ENCODE data around the gene MARCHF5. TPM values are rescaled to one million over a fixed set of nuclear protein-coding genes. Genes with fewer than 3 reads are reported as not detected.

Gene MARCHF5
- total RNA-seq, 4 donors from 2014 or later, result 24.2 to 29.8 (median 27.7) TPM

DNA sequence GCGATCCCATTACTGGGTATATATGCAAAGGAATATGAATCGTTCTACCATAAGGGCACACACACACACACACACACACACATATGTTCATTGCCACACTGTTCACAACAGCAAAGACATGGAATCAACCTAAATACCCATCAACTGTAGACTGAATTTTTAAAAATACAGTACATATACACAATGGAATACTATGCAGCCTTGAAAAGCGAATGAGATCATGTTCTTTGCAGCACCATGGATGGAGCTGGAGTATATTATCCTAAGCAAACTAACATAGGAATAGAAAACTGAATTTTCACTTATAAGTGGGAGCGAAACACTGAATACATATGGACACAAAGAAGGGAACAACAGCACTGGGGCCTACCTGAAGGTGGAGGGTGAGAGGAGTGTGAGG, 72.5 kb downstream of the MARCHF5 start:
- no peaks in the 10 kb centered on the region for H3K9me3 ChIP-seq
- H3K27me3 ChIP-seq, result no peaks in the 10 kb centered on the region
- TF ChIP-seq, protein P1, sequence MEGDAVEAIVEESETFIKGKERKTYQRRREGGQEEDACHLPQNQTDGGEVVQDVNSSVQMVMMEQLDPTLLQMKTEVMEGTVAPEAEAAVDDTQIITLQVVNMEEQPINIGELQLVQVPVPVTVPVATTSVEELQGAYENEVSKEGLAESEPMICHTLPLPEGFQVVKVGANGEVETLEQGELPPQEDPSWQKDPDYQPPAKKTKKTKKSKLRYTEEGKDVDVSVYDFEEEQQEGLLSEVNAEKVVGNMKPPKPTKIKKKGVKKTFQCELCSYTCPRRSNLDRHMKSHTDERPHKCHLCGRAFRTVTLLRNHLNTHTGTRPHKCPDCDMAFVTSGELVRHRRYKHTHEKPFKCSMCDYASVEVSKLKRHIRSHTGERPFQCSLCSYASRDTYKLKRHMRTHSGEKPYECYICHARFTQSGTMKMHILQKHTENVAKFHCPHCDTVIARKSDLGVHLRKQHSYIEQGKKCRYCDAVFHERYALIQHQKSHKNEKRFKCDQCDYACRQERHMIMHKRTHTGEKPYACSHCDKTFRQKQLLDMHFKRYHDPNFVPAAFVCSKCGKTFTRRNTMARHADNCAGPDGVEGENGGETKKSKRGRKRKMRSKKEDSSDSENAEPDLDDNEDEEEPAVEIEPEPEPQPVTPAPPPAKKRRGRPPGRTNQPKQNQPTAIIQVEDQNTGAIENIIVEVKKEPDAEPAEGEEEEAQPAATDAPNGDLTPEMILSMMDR (IDR thresholded peaks at IDR 0.05), result no peak
- TF ChIP-seq POLR2A (IDR thresholded peaks at IDR 0.05), result no peak
- no peaks in the 10 kb centered on the region for H3K4me1 ChIP-seq
- no peak overlapping the region for H3K27ac ChIP-seq
- H3K36me3 ChIP-seq, result no peaks in the 10 kb centered on the region
- DNase-seq, result no peak
- 92 to 98% methylated on average over 4 of the region's 4 CpGs for WGBS, 2 donors
- intact Hi-C loops (cut with DNase I), result no loop called here
- H3K4me3 ChIP-seq (replicated peaks in 1 of 3), result no peak overlapping the region

DNA sequence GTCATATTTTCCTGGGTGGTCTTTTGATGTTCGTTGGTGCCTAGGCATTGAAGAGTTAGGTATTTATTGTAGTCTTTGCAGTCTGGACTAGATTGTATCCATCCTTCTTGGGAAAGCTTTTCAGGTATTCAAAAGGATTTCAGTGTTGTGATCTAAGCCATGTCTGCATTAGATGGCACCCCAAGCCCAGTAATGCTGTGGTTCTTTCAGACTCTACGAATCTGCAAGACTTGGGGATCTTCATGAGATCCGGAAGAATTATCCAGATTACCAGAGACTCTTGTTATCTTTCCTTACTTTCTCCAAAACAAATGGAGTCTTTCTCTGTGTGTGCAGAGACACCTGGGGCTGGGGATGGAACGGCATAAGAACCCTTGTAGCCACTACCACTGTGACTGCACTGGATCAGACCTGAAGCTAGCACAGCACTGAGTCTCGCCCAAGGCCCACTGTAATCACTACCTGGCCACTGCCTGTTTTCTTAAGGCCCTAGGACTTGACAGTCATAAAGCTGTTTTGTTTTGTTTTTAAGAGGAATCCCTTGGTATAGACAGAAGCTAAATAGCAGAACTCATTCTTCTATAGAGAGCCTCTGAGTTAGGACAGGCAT, 75.5 kb downstream of the MARCHF5 start:
- TF ChIP-seq, protein P1 (IDR thresholded peaks at IDR 0.05), result no peak
- no peak for TF ChIP-seq POLR2A (IDR thresholded peaks at IDR 0.05)
- WGBS, 2 donors, result 80 to 84% methylated on average over 5 of the region's 5 CpGs
- no peak overlapping the region for H3K27ac ChIP-seq
- intact Hi-C loops (cut with DNase I), result no loop called here
- DNase-seq, result no peak
- no peaks in the 10 kb centered on the region for H3K9me3 ChIP-seq
- no peaks in the 10 kb centered on the region for H3K27me3 ChIP-seq
- H3K4me1 ChIP-seq, result no peaks in the 10 kb centered on the region
- no peaks in the 10 kb centered on the region for H3K36me3 ChIP-seq
- no peak overlapping the region for H3K4me3 ChIP-seq (replicated peaks in 1 of 3)

DNA sequence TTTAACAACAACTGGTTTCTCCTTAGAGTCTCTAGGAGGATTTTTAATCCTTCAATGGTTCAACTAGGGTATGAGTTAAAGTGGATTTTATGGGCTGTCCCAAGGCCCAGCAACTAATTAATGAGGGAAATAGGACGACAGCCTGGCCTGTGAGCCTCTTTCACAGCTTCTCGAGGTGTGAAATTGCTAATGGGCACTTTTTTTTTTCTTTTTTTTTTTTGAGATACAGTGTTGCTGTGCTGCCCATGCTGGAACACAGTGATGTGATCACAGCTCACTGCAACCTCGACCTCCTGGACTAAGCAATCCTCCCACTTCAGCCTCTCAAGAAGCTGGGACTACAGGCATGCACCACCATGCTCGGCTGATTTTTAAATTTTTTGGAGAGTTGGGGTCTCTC, 87.0 kb downstream of the MARCHF5 start:
- TF ChIP-seq, protein P1 (IDR thresholded peaks at IDR 0.05), result no peak
- no peak for TF ChIP-seq POLR2A (IDR thresholded peaks at IDR 0.05)
- no peak for DNase-seq
- Histone ChIP-seq H3K9me3 (no peaks in the 10 kb centered on the region), H3K36me3 (no peaks in the 10 kb centered on the region), H3K27ac (no peak overlapping the region), H3K4me3 (replicated peaks in 1 of 3) (no peak overlapping the region), H3K27me3 (no peaks in the 10 kb centered on the region), H3K4me1 (no peaks in the 10 kb centered on the region)
- intact Hi-C loops (cut with DNase I), result no loop called here
- 64 to 68% methylated on average over 4 of the region's 4 CpGs for WGBS, 2 donors

DNA sequence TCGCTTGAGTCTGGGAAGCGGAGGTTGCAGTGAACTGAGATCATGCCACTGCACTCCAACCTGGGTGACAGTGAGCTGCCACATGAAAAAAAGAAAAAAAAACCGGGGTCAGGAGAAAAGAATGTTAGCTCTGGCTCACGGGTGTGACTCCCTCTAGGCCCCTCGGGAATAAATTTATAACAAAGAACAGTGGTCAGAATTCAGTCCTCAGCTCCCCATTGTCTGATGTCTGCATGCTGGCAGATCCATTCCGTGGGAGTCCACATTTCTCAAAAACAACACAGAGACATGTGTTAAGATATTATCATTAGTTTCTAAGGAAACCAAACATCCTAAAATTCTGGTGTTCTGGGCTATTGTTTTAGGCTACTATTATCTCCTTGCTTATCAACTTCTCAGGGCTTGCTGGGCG, 90.6 kb downstream of the MARCHF5 start:
- Histone ChIP-seq H3K27ac (no peak overlapping the region), H3K27me3 (no peaks in the 10 kb centered on the region), H3K36me3 (no peaks in the 10 kb centered on the region), H3K4me1 (no peaks in the 10 kb centered on the region), H3K9me3 (no peaks in the 10 kb centered on the region), H3K4me3 (replicated peaks in 1 of 3) (no peak overlapping the region)
- DNase-seq, result no peak
- intact Hi-C loops (cut with DNase I), result no loop called here
- TF ChIP-seq, protein P1 (IDR thresholded peaks at IDR 0.05), result no peak
- TF ChIP-seq POLR2A (IDR thresholded peaks at IDR 0.05), result no peak
- 56 to 58% methylated on average over 7 of the region's 7 CpGs for WGBS, 2 donors

DNA sequence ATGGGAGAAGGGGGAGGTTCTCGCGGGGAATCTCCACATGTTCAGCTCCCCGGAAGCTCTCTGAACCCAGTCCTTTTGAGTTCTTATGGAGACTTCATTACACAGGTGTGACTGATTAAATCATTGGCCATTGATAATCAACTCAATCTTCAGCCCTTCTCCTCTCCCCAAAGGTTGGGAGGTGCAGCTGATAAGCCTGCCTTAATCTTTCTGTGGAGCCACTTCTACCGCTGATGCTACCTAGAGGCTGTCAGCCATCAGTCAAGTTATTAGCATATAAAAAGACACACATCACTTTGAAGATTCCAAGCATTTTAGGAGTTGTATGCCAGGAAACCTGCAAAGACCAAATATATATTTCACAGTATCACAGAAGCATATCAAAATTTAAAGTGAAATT, 91.7 kb downstream of the MARCHF5 start:
- Histone ChIP-seq H3K4me3 (replicated peaks in 1 of 3) (no peak overlapping the region), H3K9me3 (no peaks in the 10 kb centered on the region), H3K4me1 (no peaks in the 10 kb centered on the region), H3K27ac (no peak overlapping the region), H3K27me3 (no peaks in the 10 kb centered on the region), H3K36me3 (no peaks in the 10 kb centered on the region)
- no peak for TF ChIP-seq POLR2A (IDR thresholded peaks at IDR 0.05)
- TF ChIP-seq, protein P1 (IDR thresholded peaks at IDR 0.05), result no peak
- intact Hi-C loops (cut with DNase I), result no loop called here
- DNase-seq, result no peak
- WGBS, 2 donors, result 73 to 74% methylated on average over 4 of the region's 4 CpGs
